K562 (cell line): ENCODE data around the gene ATG14. TPM values are rescaled to one million over a fixed set of nuclear protein-coding genes. Genes with fewer than 3 reads are reported as not detected.
A peak's percentile ranks its signal among the peaks of the same experiment; 100 is the strongest.

Source experiments
- ATAC-seq: fragments of 200-7000 bp; cut with Tn5 transposase; 3 replicates; pipeline ENCODE4 v1.9.1; 2020; ENCODE audit warnings: moderate library complexity
- BruUV-seq: library from RNA; stranded (reverse); fragments of 400-500 nt; replicated peaks from 2 replicates; lab custom pipeline; 2021; lab: Mats Ljungman, UMichigan
- CTCF ChIA-PET: fragments of 300-600 bp; formaldehyde crosslinking; extraction: SDS; loops from one replicate; lab custom pipeline; 2021; ENCODE audit warnings: low intra/inter-chr PET ratio; lab: Yijun Ruan, JAX
- POLR2A ChIA-PET: fragments of 300-600, 350-650 bp; sonication (Branson Sonifier 250); formaldehyde crosslinking; extraction: SDS; loops from one replicate; lab custom pipeline; 2021; ENCODE audit warnings: antibody characterized with exemption, inconsistent platforms; lab: Yijun Ruan, JAX
- DNase-seq, 4 experiments: peaks; one replicate each; pipeline versions ENCODE4 v3.0.0 to v3.0.0-alpha.2; 2011 to 2018; ENCODE audit warnings: low spot score in 3 of 4, mixed read lengths in 3 of 4; ENCODE audit errors: extremely low read depth in 1 of 4
- FAIRE-seq: peaks from 2 replicates; lab custom pipeline; 2011; peaks lifted over from hg19 to GRCh38; lab: Jason Lieb, UNC
- H2AFZ ChIP-seq: 2 replicates; pipeline ENCODE4 v1.6.0; 2011; ENCODE audit warnings: low read depth, low read length, control low read depth, inconsistent platforms
- H3K27ac ChIP-seq: fragments of 200-600 bp; 3 replicates; pipeline ENCODE4 v1.8.0; 2011; ENCODE audit warnings: low read depth, mild to moderate bottlenecking, control low read depth, inconsistent platforms, low read length, moderate library complexity, mixed read lengths; ENCODE audit errors: extremely low read depth
- H3K27me3 ChIP-seq, 2 experiments: fragments of 300-600 bp in 1 of 2; 2 replicates in 1 of 2; 3 replicates in 1 of 2; pipeline versions ENCODE4 v1.6.0 to v1.8.0; 2011; ENCODE audit warnings: inconsistent platforms in 2 of 2, low read length in 2 of 2, mild to moderate bottlenecking in 1 of 2, mixed read lengths in 1 of 2, moderate library complexity in 1 of 2; ENCODE audit not compliant: control insufficient read depth in 2 of 2, insufficient read depth in 2 of 2
- H3K36me3 ChIP-seq: fragments of 300-600 bp; 3 replicates; pipeline ENCODE4 v1.8.0; 2011; ENCODE audit warnings: mild to moderate bottlenecking, low read length, inconsistent platforms; ENCODE audit not compliant: control insufficient read depth, insufficient read depth
- H3K4me1 ChIP-seq, 2 experiments: fragments of 200-600 bp in 1 of 2; replicated peaks in 1 of 2; 2 replicates in 1 of 2; 3 replicates in 1 of 2; pipeline versions ENCODE4 v1.5.1 to v1.8.0; 2011; ENCODE audit warnings: inconsistent platforms in 2 of 2, low read length in 2 of 2, mild to moderate bottlenecking in 1 of 2, mixed read lengths in 1 of 2, moderate library complexity in 1 of 2; ENCODE audit not compliant: control insufficient read depth in 2 of 2, insufficient read depth in 2 of 2
- H3K4me2 ChIP-seq: 2 replicates; pipeline ENCODE4 v1.6.1; 2011; ENCODE audit warnings: low read length, control low read depth, inconsistent platforms, mixed read lengths; ENCODE audit not compliant: insufficient read depth
- H3K4me3 ChIP-seq: fragments of 200-600 bp; sonication (generic), shearing (Covaris generic); 2 replicates; pipeline ENCODE4 v1.5.1; 2016; ENCODE audit warnings: control low read depth, inconsistent platforms
- H3K79me2 ChIP-seq: fragments of 200-600 bp; 3 replicates; pipeline ENCODE4 v1.8.0; 2011; ENCODE audit warnings: low read length, inconsistent platforms; ENCODE audit not compliant: control insufficient read depth, insufficient read depth
- H3K9ac ChIP-seq, 2 experiments: 2 replicates each; pipeline versions ENCODE4 v1.6.0 to v1.6.1; 2011; ENCODE audit warnings: low read depth in 2 of 2, low read length in 2 of 2, control low read depth in 1 of 2, inconsistent platforms in 1 of 2, mild to moderate bottlenecking in 1 of 2, mixed read lengths in 1 of 2; ENCODE audit not compliant: insufficient read depth in 1 of 2
- H3K9me1 ChIP-seq: one replicate; pipeline ENCODE4 v1.6.0; 2011; ENCODE audit warnings: inconsistent platforms, mild to moderate bottlenecking, low read length, moderate library complexity; ENCODE audit not compliant: control insufficient read depth, insufficient read depth
- H3K9me3 ChIP-seq: replicated peaks from 2 replicates; pipeline ENCODE4 v1.5.1; 2011; ENCODE audit warnings: low read depth, low read length, inconsistent platforms; ENCODE audit not compliant: control insufficient read depth, insufficient read depth
- H4K20me1 ChIP-seq: replicated peaks from 2 replicates; pipeline ENCODE4 v1.6.1; 2011; ENCODE audit warnings: low read length, inconsistent platforms, mixed read lengths; ENCODE audit not compliant: control insufficient read depth, insufficient read depth
- CCNT2 ChIP-seq: IDR thresholded peaks from 2 replicates; pipeline ENCODE4 v1.6.1; 2011; ENCODE audit warnings: borderline replicate concordance, low read depth, mild to moderate bottlenecking, moderate library complexity, mixed read lengths, low read length; ENCODE audit not compliant: insufficient read length; ENCODE audit errors: extremely low read depth
- ELF4 ChIP-seq: fragments of 450-650 bp; formaldehyde crosslinking; IDR thresholded peaks from 2 replicates; pipeline ENCODE4 v1.4.0; 2022; ENCODE audit warnings: missing genetic modification characterization
- HEY1 ChIP-seq: fragments of 250-450 bp; sonication (Bioruptor Pico); IDR thresholded peaks from 2 replicates; pipeline ENCODE4 v1.5.0; 2020; ENCODE audit warnings: mild to moderate bottlenecking, moderate library complexity, borderline replicate concordance
- JUN ChIP-seq, 2 experiments: sonication (generic) in 1 of 2; formaldehyde crosslinking in 1 of 2; IDR thresholded peaks; 2 replicates each; pipeline versions ENCODE4 v1.6.1 to v1.8.0; 2012 to 2022; ENCODE audit warnings: borderline replicate concordance in 2 of 2, mild to moderate bottlenecking in 2 of 2, improper control_type of control experiment in 1 of 2, low read depth in 1 of 2, low read length in 1 of 2, missing genetic modification reagents in 1 of 2
- MTA2 ChIP-seq: fragments of 450-650 bp; IDR thresholded peaks from 2 replicates; pipeline ENCODE4 v1.6.1; 2016; ENCODE audit warnings: low read depth
- NFXL1 ChIP-seq: fragments of 450-650 bp; formaldehyde crosslinking; IDR thresholded peaks from 2 replicates; pipeline ENCODE4 v1.4.0; 2021; ENCODE audit warnings: mild to moderate bottlenecking
- TAF7 ChIP-seq: fragments of 450-650 bp; IDR thresholded peaks from 2 replicates; pipeline ENCODE4 v1.6.1; 2016; ENCODE audit warnings: missing genetic modification characterization, missing compliant biosample characterization
- TARDBP ChIP-seq: fragments of 450-650 bp; IDR thresholded peaks from 2 replicates; pipeline ENCODE4 v1.6.1; 2016
- ZNF239 ChIP-seq: fragments of 250-450 bp; sonication (Bioruptor Pico); IDR thresholded peaks from 2 replicates; pipeline ENCODE4 v1.4.0; 2020; ENCODE audit warnings: mild to moderate bottlenecking
- WGBS: fragments of 100-300 bp; shearing (Covaris generic); methylation state at CpG from one replicate; pipeline ENCODE4 v1.1.6; 2016; ENCODE audit warnings: low coverage, mixed read lengths; ENCODE audit not compliant: insufficient coverage; ENCODE audit errors: missing lambda C conversion rate; 5-methylcytosine and 5-hydroxymethylcytosine counted together
- in situ Hi-C: fragments of 300-500 bp; cut with MboI; formaldehyde crosslinking; loops from 4 replicates; pipeline ENCODE4 v1.15.0; 2018; ENCODE audit warnings: inconsistent platforms, mixed read lengths
- intact Hi-C: fragments of 100-400 bp; cut with micrococcal nuclease; formaldehyde crosslinking; loops from 2 replicates; pipeline ENCODE4 v1.14.2; 2022
- polyA plus RNA-seq, 8 experiments: library from polyadenylated mRNA; depleted of rRNA in 4 of 8; stranded (reverse) in 5 of 8; unstranded in 3 of 8; fragments of >200 nt; fragmentation: Nextera tagmentation in 2 of 8; fragmentation: Illumina TruSeq in 1 of 8; extraction: Ambion mirVana in 2 of 8; extraction: Trizol in 1 of 8; gene quantifications; 2 replicates each; pipeline versions ENCODE4 v1.2.1 to v1.2.3, GENCODE V29; 2011 to 2014; ENCODE audit warnings: inconsistent platforms in 1 of 8, missing spikeins in 1 of 8
- total RNA-seq, 7 experiments: library from RNA; depleted of rRNA in 6 of 7; stranded (reverse); fragments of >200 nt in 6 of 7; fragmentation: Illumina TruSeq in 2 of 7; extraction: Trizol in 2 of 7; gene quantifications; 2 replicates each; pipeline versions ENCODE4 v1.2.1 to v1.2.3, GENCODE V29; 2011 to 2021; ENCODE audit warnings: low replicate concordance in 1 of 7
- TF ChIP-seq, protein P1 (sequence below): fragments of 200-600 bp; sonication (generic); IDR thresholded peaks from one replicate; pipeline ENCODE4 v1.6.1; 2012; ENCODE audit warnings: mild to moderate bottlenecking, low read depth, low read length, inconsistent platforms

ATG14 gene
- total and polyA plus RNA-seq, 9 of the 15 experiments (the other 6 are each of a cell fraction or from before 2014, with no cell fraction given), result 0.55 to 4.2 (median 3.5) TPM

DNA sequence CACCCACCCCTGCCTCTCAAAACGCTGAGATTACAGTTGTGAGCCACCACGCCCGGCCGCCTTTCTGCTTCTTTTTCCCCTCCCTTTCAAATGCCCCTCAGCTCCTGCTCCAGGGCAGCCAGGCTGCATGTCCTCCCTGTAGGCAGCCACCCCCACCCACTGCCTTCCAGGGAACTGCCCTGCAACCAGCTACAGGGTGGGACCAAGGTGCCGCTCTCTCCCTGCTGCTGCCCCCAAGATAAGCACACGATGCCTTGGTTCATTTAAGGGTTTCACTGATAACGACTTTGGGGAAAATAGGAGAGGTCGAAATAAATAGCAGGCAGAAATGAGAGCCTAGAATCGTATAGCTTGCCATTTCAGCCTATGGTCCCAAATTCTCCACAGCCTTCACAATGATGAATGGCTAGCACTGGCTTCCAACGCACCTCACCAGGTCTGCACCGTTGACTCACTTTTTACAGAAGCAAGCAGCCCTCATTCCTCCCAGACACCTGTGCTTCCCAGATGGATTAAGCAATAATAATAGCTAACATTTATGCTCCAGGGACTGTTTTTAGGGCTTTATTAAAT lies 40.7 kb downstream of the ATG14 start:
- no peaks in the 10 kb centered on the region for H3K79me2 ChIP-seq
- in situ Hi-C loops (no loop called here), intact Hi-C loops (loop anchor here (10.0 kb wide), 1 partner anchor 54 kb away; no protein-coding TSS in a partner anchor)
- H3K9ac ChIP-seq, result peak overlapping the region in 1 of 2 experiments; percentile 3; a peak in 1 of 4 replicates
- DNase-seq, result peak; percentile 31 to 78 (median 54)
- H3K4me2 ChIP-seq, result peak overlapping the region; percentile 37
- ChIA-PET POLR2A (interaction anchor here (0.8 to 1.0 kb wide), 3 partner anchors 13 to 16 kb away, joined by 3 read pairs; no protein-coding TSS in a partner anchor), CTCF (no interaction called here)
- H3K27ac ChIP-seq, result no peak overlapping the region; the same call in 2 of the 3 replicates
- H3K9me1 ChIP-seq, result no peaks in the 10 kb centered on the region
- WGBS, result 3% methylated on average over 7 of the region's 11 CpGs
- H4K20me1 ChIP-seq, result no peaks in the 10 kb centered on the region
- H3K9me3 ChIP-seq, result no peaks in the 10 kb centered on the region
- peaks cover 18 to 25% of the 10 kb centered on the region in 2 experiments; a peak in 4 of 5 replicates for H3K4me1 ChIP-seq
- no peak overlapping the region for H2AFZ ChIP-seq
- peaks cover 19% of the 10 kb centered on the region; the same call in 2 of the 3 replicates for H3K36me3 ChIP-seq
- ATAC-seq, result peak; percentile 74
- H3K27me3 ChIP-seq, result no peaks in the 10 kb centered on the region
- BruUV-seq, result no TSS peak
- peak; percentile 86 for FAIRE-seq
- H3K4me3 ChIP-seq, result no peak overlapping the region
- TF ChIP-seq MTA2, result peak; percentile 67
- TF ChIP-seq HEY1 (CRISPR knock-in tag), result no peak
- peak; percentile 57; the same call in 1 of the 2 replicates for TF ChIP-seq ELF4 (CRISPR knock-in tag)
- no peak for TF ChIP-seq NFXL1
- TF ChIP-seq ZNF239, result no peak
- no peak for TF ChIP-seq TAF7 (tag)
- TF ChIP-seq TARDBP, result no peak
- peak; percentile 50 for TF ChIP-seq CCNT2
- TF ChIP-seq JUN (IDR thresholded peaks at IDR 0.05; ENCODE audit: borderline replicate concordance, low read depth, low read length), result no peak
- TF ChIP-seq JUN (CRISPR knock-in tag; IDR thresholded peaks at IDR 0.05; ENCODE audit: borderline replicate concordance), result no peak
- TF ChIP-seq, protein P1, sequence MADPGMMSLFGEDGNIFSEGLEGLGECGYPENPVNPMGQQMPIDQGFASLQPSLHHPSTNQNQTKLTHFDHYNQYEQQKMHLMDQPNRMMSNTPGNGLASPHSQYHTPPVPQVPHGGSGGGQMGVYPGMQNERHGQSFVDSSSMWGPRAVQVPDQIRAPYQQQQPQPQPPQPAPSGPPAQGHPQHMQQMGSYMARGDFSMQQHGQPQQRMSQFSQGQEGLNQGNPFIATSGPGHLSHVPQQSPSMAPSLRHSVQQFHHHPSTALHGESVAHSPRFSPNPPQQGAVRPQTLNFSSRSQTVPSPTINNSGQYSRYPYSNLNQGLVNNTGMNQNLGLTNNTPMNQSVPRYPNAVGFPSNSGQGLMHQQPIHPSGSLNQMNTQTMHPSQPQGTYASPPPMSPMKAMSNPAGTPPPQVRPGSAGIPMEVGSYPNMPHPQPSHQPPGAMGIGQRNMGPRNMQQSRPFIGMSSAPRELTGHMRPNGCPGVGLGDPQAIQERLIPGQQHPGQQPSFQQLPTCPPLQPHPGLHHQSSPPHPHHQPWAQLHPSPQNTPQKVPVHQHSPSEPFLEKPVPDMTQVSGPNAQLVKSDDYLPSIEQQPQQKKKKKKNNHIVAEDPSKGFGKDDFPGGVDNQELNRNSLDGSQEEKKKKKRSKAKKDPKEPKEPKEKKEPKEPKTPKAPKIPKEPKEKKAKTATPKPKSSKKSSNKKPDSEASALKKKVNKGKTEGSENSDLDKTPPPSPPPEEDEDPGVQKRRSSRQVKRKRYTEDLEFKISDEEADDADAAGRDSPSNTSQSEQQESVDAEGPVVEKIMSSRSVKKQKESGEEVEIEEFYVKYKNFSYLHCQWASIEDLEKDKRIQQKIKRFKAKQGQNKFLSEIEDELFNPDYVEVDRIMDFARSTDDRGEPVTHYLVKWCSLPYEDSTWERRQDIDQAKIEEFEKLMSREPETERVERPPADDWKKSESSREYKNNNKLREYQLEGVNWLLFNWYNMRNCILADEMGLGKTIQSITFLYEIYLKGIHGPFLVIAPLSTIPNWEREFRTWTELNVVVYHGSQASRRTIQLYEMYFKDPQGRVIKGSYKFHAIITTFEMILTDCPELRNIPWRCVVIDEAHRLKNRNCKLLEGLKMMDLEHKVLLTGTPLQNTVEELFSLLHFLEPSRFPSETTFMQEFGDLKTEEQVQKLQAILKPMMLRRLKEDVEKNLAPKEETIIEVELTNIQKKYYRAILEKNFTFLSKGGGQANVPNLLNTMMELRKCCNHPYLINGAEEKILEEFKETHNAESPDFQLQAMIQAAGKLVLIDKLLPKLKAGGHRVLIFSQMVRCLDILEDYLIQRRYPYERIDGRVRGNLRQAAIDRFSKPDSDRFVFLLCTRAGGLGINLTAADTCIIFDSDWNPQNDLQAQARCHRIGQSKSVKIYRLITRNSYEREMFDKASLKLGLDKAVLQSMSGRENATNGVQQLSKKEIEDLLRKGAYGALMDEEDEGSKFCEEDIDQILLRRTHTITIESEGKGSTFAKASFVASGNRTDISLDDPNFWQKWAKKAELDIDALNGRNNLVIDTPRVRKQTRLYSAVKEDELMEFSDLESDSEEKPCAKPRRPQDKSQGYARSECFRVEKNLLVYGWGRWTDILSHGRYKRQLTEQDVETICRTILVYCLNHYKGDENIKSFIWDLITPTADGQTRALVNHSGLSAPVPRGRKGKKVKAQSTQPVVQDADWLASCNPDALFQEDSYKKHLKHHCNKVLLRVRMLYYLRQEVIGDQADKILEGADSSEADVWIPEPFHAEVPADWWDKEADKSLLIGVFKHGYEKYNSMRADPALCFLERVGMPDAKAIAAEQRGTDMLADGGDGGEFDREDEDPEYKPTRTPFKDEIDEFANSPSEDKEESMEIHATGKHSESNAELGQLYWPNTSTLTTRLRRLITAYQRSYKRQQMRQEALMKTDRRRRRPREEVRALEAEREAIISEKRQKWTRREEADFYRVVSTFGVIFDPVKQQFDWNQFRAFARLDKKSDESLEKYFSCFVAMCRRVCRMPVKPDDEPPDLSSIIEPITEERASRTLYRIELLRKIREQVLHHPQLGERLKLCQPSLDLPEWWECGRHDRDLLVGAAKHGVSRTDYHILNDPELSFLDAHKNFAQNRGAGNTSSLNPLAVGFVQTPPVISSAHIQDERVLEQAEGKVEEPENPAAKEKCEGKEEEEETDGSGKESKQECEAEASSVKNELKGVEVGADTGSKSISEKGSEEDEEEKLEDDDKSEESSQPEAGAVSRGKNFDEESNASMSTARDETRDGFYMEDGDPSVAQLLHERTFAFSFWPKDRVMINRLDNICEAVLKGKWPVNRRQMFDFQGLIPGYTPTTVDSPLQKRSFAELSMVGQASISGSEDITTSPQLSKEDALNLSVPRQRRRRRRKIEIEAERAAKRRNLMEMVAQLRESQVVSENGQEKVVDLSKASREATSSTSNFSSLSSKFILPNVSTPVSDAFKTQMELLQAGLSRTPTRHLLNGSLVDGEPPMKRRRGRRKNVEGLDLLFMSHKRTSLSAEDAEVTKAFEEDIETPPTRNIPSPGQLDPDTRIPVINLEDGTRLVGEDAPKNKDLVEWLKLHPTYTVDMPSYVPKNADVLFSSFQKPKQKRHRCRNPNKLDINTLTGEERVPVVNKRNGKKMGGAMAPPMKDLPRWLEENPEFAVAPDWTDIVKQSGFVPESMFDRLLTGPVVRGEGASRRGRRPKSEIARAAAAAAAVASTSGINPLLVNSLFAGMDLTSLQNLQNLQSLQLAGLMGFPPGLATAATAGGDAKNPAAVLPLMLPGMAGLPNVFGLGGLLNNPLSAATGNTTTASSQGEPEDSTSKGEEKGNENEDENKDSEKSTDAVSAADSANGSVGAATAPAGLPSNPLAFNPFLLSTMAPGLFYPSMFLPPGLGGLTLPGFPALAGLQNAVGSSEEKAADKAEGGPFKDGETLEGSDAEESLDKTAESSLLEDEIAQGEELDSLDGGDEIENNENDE, result no peak
